HG03342 (cell line): ENCODE results near the gene KCNH3.
"Not testable (repeated sequence)": the region's sequence is repeated elsewhere in the genome, so short reads cannot be mapped to it uniquely, and the experiment has no call there.

Experiments
- ATAC-seq: cut with Tn5 transposase; IDR thresholded peaks from one replicate; pipeline ENCODE4 v1.9.1; 2021; ENCODE audit warnings: mild to moderate bottlenecking, moderate library complexity; ENCODE audit not compliant: unreplicated experiment

KCNH3 gene, protein sequence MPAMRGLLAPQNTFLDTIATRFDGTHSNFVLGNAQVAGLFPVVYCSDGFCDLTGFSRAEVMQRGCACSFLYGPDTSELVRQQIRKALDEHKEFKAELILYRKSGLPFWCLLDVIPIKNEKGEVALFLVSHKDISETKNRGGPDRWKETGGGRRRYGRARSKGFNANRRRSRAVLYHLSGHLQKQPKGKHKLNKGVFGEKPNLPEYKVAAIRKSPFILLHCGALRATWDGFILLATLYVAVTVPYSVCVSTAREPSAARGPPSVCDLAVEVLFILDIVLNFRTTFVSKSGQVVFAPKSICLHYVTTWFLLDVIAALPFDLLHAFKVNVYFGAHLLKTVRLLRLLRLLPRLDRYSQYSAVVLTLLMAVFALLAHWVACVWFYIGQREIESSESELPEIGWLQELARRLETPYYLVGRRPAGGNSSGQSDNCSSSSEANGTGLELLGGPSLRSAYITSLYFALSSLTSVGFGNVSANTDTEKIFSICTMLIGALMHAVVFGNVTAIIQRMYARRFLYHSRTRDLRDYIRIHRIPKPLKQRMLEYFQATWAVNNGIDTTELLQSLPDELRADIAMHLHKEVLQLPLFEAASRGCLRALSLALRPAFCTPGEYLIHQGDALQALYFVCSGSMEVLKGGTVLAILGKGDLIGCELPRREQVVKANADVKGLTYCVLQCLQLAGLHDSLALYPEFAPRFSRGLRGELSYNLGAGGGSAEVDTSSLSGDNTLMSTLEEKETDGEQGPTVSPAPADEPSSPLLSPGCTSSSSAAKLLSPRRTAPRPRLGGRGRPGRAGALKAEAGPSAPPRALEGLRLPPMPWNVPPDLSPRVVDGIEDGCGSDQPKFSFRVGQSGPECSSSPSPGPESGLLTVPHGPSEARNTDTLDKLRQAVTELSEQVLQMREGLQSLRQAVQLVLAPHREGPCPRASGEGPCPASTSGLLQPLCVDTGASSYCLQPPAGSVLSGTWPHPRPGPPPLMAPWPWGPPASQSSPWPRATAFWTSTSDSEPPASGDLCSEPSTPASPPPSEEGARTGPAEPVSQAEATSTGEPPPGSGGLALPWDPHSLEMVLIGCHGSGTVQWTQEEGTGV

DNA sequence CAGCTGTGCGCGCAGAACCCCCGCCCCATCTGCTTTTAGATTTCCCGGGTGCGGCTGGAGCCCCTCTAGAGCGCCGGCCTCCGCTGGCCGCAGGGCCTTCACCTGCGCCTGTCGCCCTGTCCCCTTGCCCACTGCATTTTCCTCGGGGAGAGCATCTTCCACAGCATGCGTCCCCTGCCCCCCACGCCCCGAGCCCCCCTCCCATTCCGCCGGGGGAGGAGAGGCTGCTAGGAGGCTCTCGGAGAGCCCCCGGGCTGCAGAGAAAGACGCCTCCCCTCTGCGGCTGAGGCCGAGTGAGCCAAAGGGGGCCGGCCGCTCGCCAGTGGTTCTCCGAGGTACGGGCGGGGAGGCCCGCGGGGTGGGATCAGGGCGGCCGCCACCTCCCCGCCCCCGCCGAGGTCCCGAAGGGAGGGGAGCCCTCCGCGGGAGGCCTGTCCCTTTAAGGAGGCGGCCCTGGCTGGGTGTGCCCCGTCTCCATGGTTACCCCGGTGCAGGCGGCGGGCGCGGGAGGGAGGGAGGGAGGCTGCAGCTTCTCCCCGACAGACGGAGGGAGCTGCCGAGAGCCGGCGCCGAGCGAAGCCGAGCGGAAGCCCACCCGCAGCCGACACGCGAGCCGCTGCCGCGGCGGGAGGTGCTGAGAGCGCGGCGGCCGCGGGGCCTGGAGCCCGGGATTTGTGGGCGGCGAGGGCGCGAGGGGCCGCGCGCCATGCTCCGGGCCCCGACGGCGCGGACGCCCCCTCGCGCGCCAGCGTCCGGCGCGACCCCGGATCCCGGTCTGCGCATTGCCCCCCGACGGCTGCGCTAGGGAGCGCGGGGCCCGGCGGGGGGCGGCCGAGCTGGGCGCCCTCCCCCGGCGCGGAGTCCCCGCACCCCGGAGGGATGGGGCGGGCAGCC lies at the start of gene KCNH3:
Gene KCNH3, plus strand, starts transcription at position 521 of the 894 bp plus-strand sequence. CDS start 387 bp downstream, outside the sequence.
- ATAC-seq: peak; percentile 70

GRCh38 chr12:49489154-49489553 lies 49.7 kb upstream of the KCNH3 start:
- no peak for ATAC-seq

- no peak for ATAC-seq
Measured at GRCh38 chr12:49489720-49490119, 49.1 kb upstream of the KCNH3 start.

DNA sequence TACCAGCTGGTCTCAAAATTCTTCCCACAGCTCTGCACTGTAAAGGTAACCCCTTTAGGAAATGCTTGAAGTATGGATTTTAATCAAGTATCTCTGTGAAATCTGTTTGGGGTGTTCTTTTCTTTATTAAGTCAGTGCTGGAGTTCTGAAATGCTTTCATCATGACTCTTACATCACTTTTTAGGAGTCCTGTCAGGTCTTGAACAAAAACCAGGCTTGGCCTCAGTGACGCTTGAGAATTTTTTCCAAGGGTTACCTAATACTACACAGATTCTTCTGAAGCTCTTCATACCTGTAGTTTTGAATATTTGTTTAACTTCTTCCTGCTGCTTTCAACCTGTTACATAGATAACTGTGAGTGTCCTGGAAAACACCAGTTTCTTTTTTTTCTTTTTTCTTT lies 47.0 kb upstream of the KCNH3 start:
- ATAC-seq: no peak

GRCh38 chr12:49493900-49494299 lies 44.9 kb upstream of the KCNH3 start:
- ATAC-seq: no peak

GRCh38 chr12:49496417-49497360 lies 42.1 kb upstream of the KCNH3 start:
- no peak for ATAC-seq

DNA sequence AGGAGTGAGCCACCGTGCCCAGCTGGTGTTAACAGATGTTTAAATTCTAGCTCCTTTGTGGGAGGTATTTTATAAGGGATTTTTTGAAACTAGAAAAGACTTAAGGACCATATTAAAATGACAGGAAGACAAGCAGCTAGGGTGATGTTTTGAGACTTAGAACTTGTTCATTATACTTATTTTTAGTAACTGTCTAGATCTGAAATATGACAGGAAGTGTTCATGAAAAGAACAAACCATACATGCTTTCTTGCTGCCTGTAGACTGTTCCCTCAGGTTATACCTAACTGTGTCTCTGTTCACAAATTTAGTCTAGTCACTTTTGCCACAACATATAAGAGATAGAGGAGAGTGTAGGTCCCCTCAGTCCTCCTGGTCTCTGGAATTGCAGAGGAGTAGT lies 36.9 kb upstream of the KCNH3 start:
- no peak for ATAC-seq

GRCh38 chr12:49502590-49502989 lies 36.2 kb upstream of the KCNH3 start:
- no peak for ATAC-seq

DNA sequence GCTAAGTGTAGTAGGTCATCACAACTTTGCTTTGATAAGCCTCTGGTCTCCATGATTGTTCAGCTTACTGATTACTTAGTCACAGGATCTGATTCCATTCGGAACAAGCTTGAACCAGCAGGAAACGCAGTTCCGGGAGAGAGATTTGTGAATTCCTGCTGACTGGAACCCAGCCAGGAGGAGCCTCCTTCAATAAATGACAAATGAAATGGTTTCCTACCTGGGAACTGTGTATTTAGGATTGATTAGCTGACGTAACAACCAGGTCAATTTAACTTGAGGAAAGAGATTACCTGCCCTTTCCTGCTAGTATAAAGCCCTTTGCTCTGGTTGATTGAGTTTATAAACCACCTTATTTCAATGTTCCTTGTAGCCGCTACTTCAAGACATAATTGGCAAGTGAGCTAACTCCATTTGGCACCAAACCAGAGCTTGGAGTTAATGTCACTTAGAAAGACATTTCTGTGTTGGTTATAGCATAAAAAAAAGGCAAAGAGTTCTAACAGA lies 35.1 kb upstream of the KCNH3 start:
- no peak for ATAC-seq

DNA sequence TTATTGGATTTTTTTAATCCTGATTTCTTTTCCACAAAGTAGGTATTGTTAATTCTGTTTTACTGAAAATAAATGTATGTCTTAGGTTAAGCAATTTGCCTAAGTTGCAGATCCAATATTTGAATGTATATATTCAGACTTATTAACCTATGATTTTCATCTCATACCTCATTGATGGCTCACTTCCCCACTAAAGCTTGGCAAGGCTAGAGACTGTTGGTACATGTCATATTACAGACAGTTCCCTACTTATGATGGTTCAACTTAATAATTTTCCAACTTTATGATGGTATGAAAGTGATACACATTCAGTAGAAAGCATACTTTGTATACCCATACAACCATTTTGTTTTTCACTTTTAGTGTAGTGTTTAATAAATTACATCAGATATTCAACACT lies 33.2 kb upstream of the KCNH3 start:
- no peak for ATAC-seq

DNA sequence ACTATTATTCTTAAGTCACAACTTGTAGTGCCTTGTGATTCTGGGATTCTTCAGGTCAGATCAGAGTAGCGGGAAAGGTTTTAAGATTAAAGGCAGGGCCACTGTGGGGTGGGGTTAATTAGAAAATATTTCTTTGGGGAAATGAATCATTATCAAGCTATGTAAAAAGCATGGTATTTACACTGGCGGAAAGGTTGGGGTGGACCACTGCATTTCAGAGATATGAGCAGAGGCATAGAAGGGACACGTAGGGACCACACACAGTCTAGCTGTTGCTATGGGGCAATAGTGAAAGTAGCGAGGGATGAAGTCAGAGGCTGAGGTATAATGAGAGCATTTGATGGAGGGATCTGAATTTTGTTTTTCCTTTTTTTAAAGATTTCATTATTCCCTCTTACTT lies 31.7 kb upstream of the KCNH3 start:
- no peak for ATAC-seq

GRCh38 chr12:49509681-49510080 lies 29.1 kb upstream of the KCNH3 start:
- not testable (repeated sequence) for ATAC-seq

DNA sequence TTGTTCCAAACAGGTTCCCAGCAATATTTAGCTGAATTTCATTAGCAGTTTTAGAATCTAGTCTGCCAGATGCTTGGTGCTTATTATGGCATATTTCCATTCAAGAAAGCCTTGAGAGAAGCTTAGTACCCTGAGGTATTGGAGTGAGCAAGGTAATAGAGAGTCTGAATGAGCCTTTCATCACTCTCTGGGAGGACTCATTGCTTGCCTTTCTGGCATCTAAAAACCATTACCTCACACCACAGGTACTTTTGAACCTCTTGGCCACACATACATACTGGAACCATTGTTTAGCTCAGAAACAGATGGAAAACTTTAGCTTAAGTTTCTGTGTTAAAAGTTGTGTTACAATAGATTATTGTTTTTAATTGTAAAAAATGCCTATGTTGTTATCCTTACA lies 27.4 kb upstream of the KCNH3 start:
- no peak for ATAC-seq

DNA sequence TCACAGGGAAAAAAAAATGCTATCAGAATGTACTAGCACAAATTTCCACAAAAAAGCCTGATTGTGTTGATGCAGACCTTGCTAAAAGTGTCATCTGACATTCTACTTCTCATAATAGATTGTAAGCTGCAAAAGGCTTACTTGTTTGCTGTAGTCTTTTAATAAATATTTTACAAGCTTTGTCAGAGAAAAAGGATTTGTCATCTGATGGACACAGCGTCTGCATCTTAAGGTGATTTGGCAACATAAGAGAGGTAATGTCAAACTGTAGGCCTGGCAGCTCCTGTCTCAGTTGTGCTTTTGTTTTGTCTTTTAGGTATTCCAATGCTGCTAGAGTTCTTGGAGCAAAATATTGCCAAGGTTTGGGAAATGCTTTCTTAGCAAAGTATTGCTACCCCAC lies 26.3 kb upstream of the KCNH3 start:
- no peak for ATAC-seq

- ATAC-seq: no peak
Measured at GRCh38 chr12:49515266-49515665, 23.6 kb upstream of the KCNH3 start.

GRCh38 chr12:49518914-49519573 lies 19.8 kb upstream of the KCNH3 start:
- no peak for ATAC-seq

GRCh38 chr12:49519574-49519936 lies 19.3 kb upstream of the KCNH3 start:
- no peak for ATAC-seq

- ATAC-seq: no peak
Measured at GRCh38 chr12:49521389-49521788, 17.4 kb upstream of the KCNH3 start.
